ENCODE measurements around the gene LOXHD1.

Gene LOXHD1

DNA sequence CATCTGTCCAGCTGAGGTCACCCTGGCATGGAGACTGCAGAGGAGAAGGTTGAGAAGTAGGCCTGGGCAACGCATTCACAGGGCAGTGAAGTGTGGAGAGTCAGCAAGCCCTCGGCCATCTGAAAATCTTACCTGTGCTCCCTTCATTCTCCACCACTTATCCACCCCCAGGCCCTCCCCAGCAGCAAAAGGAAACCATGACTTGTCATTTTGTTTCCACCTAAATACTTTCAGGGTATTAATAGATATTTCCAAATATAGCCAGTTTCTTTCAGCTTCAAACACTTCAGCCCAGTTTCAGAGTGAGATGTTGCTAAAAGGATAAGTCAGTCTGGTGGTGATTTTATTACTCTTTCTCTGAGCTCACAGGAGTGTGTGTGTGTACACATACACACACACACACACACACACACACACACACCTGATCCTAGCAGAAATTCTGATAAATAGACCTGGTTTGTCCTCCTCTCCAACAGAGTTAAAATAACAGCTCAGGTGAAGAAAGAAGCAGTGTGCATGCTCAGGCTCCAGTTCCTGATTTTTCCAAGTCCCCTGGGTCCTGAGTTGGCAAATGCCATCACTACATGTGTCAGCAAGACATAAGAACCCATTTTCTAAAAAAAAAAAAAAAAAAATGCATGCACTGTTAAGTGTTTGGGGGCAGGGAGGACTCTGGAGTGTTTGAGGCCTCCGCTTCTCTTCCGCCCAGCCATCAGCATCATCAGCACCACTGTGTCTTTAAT is 82.8 kb downstream of the LOXHD1 start:
- DNase-seq: no peak

DNA sequence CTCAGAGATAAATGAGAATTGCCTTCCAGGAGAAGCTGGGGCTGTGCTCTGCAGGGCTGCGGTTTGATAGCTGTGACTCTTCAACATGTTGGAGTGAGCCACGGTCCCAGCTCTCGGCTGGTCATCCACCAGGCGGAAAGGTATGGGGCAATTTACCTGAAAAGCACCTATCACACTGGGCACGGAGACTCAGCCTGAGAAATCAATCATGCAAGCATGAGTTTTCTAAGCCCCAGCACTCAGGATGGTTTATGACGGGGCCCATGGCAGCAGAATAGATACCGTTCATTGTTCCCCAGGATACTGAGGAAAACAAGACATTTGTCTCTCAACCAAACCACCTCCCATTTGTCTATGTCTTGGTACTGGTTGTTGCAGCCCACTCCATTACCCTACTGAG is 83.9 kb downstream of the LOXHD1 start:
- no peak for DNase-seq

DNA sequence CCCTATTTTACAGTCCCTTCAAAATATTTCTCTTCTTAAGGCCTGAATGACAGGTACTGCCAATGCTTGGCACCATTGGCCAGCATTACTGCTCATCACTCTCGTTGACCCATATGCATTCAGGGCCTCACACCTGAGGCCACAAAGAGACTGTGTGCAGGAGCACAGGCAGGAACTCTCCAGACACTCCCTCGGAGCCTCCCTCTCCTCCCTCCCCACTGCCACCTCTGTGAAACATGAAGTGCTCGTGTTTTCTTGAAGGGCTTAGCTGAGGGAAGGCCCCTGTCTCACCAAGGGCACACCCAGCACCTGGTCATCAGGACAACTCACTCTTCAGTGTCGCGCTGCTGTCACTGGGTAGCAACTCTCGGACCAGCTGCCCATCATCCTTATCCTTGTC is 85.3 kb downstream of the LOXHD1 start:
- DNase-seq: no peak

DNA sequence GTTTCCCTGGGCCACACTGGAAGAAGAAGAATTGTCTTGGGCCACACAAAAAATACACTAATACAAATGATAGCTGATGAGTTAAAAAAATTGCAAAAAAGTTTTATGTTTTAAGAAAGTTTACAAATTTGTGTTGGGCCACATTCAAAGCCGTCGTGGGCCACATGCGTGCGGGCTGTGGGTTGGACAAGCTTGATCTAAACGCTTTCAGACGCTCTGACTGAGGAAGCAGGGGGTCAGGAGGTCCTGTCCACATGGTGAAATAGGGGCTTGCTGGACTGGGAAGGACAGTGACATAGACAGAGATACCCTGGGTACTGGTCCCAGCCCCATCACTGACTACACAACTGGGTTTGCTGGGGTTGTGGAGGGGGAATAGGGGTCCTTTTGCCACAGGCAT is 86.4 kb downstream of the LOXHD1 start:
- no peak for DNase-seq

DNA sequence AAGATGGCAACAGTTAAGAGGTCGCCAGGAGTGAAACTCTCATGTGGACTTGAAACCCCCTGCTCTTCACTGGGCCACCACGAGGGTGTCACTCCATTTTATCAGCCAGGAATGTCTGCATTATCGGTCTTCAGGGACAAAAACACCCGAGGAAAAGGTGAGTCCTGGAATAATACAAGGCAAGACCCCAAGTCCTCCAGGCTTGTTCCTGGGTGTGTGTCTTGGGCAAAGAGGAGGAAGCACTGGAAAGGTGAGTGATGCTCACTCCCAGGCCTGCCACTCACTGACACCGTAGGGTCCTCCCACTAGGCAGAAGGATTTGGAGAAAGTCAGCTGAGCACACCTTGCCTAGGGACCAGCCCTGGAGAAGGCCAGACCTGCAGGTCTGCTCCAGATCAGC is 86.9 kb downstream of the LOXHD1 start:
- DNase-seq: no peak

DNA sequence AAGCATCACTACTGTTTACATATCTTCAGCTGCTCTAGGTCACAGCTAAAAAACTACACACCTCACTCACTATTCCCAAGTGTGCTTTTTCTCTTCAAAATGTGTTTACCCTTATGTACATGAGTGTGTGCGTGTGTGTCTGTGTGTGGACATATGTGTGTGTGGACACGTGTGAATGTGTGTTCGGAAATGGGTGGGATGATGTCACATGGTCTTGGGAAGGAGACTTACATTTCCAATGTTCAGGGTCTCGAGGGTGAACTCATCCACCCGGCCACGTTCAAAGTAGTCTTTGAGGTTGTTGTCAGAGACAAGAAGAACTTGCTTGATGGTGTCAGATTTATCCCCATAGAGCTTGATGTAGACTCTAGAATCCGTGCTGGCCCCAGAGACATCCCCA is 87.8 kb downstream of the LOXHD1 start:
- DNase-seq: no peak

DNA sequence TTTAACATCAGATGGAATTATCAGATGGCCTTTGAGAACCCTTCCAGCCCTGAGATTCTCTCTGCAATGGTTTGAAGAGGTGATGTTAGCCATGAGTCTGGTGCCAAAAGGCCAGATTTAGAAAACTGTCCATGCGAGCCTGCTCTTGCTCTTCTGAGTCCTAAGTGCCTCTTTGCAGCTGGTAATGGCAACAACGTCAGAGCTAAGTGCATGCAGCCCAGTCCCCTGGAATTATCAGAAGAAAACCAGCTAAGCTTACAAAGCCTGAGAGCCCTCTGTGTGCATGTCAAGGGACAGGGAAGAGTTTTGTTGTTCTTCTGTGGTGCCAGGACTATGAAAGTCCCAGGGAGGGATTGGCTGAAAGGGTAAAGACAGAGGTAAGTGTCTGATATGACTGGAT is 89.8 kb downstream of the LOXHD1 start:
- DNase-seq: no peak

DNA sequence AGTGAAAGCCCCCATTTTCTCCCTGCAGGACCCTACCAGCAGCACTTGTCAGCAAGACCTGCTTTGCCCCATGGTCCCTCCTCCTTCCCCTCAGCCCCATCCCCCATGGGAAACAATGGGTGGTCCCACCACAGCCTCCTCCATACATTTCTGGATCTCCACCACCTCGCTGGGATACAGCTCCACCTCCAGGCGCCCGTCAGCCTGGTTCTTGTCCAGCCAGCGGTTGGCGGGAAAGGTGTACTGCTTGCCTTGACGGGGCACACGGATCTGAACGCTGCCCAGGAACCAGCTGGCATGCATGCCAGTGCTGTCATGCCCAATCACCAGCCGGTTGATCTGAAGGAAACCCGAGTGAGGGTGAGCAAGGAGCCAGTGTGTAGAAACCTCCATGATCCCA is 90.9 kb downstream of the LOXHD1 start:
- DNase-seq: no peak

DNA sequence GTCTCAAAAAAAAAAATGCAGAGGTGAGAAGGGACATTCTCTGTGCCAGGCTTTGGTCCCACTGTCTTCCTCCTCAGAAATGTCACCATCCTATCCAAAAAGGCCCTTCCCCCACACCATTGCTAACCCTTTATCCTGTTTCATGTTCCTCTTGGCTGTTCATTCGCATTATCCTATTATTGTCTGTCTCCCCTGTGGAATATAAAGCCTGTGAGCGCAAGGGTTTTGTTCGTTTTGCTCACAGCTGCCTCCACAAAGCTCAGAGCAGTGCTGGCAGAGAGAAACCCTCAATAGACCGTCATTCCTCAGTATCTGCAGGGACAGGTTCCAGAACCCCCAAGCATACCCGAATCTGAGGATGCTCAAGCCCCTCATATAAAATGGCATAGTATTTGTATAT is 91.8 kb downstream of the LOXHD1 start:
- DNase-seq: no peak

DNA sequence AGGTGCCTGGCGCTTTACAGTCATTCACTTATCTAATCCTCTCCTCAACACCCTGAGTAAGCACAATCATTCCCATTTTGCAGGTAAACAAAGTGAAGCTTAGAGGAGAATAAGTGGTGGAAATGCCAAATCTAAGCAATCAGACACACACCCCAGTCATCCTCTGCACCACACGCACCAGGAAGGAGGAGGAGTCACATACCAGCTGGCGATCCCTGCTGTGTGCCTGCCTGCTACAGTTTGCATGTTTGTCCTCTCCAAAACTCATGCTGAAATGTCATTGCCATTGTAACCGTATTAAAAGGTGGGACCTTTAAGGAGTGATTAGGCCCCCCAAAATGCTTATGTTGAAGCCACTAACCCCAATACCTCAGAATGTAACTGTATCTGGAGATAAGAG is 93.7 kb downstream of the LOXHD1 start:
- DNase-seq: no peak

DNA sequence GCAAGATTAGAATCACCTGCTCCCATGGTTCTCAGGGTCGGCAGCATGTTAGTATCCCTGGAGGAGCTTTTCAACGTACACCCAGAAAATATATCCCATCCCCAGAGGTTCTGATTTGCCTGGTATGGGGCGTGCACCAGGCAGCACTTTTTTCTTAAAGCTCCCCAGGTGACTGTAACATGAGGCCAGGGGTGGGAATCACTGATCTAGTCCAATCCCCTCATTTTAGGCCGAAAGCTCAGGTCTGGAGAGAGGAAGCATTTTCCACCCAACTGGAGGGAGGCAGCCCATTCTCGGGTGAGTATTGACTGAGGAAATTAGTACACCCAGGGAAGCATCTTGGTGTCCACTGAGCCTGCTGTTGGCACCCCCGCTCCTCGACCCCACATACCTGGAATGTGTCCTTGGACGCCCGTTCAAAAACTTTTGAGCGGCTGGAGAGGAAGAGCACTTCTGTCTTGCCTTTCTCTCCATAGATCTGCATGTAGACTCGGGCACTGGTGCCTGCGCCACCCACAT is 94.3 kb downstream of the LOXHD1 start:
- DNase-seq: no peak

DNA sequence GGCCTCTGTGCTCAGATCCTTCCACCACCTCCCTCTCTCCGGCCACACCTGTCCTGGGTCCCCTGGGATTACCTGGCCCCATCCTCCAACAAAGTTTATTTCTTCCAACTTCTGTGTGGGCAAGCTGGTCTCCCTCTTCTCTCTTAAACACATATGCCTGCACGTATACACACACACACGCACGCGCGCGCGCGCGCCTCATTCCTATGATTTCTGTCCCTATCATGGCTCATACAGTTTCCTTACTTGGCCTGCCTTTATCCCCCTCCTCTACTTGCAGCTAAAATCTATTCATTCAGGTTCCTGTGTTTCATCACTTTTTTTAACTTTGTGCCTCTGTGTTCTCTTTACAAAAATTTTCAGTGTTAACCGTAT is 96.4 kb downstream of the LOXHD1 start:
- no peak for DNase-seq

DNA sequence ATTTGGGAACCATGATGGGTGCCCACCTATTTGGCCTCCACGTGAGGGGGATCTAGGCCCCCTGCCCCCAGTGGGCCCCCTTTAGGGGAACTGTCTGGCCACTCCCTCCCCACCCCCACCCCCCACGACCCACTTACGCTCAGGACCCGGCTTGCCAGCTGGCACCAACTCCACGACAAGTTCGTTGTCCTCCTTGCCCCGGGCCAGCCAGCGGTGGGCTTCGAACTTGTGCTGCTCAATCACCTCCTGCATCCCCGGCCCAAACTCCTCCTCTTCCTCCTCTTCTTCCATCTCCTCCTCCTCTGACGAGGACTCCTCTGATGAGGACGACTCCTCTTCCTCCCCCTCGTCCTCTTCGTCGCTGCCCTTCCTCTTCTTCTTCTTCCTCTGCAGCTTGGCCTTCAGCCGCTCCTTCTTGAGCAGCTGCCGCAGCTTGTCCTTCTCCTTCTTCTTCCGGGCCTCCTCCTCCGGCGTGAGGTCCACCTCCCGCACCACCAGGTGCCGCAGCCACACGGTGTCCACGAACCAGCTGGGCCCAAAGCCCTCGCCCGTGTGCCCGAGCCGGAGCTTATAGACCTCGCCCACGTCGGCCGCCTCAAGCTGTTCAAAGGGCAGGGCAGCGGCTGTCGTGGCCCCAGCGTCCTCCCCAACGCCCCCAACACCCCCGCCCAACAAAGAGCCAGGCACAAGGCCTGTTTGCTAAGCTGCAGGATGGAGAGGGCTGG is 96.9 kb downstream of the LOXHD1 start:
- DNase-seq: no peak

DNA sequence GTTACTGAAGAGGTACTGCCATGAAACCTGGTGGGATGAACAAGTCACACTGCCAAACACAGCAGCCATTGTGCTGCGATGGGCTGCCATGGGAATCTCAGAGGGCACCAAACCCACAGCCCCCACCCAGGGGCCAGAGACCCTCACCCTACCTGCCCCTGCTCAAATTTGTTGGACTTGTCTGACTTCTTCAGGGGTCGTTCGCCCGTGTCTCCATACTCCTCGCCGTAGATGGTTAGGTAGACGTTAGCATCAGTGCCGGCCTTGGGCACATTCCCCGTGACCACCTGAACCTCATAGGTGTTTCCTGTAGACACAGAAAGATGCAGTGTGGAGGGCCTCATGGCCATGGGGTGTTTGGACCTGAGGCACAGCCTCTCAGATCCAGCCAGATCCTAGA is 97.7 kb downstream of the LOXHD1 start:
- DNase-seq: no peak

DNA sequence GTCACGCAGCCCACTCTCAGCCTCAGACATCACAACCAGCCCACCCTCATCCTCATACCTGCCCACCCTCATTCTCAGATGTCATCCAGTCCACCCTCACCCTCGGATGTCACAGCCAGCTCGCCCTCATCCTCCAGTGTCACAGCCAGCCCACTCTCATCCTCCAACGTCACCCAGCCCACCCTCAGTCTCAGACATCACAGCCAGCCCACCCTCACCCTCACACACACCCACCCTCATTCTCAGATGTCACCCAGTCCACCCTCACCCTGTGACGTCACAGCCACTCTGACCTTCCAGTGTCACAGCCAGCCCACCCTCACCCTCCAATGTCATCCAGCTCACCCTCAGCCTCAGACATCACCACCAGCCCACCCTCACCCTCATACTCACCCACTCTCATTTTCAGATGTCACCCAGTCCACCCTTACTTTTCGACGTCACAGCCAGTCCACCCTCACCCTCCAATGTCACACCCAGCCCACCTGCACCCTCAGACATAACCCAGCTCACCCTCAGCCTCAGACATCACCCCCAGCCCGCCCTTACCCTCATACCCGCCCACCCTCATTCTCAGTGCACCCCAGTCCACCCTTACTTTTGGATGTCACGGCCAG is 100.3 kb downstream of the LOXHD1 start:
- DNase-seq: no peak

DNA sequence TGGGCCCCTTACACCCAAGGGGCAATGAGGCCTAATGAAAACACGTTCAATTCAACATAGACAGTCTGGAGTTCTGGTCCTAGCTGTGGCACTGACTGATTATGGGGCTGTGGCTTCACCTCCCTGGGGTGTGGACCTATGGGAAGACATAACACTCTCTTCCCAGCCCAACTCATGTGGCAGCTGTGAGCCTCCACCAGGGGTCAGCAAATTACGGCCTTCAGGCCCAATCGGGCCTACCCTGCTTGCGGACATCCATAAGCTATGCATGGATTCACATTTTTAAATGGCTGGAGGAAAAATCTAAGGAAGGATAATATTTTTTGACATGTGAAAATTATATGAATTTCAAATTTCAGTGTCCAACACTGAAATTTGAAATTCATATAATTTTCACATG is 101.3 kb downstream of the LOXHD1 start:
- no peak for DNase-seq

DNA sequence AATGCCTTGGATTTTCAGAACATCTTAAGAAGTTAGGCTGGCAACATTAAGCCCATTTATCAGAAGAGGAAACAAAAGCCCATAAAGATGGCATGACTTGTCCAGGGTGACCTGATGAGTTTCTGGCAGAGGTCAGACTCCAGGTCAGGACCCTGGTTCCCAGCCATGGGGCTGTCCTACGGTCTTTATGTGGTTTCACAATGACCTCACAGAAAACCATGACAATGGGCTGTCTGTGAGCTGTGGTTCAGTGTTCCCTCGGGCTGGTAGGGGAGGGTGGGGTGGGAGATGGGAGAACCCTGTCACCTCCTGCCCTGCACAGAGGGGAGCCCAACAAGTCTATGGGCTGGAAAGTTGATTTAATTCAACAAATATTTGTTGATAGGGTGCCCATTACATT is 101.8 kb downstream of the LOXHD1 start:
- DNase-seq: no peak

DNA sequence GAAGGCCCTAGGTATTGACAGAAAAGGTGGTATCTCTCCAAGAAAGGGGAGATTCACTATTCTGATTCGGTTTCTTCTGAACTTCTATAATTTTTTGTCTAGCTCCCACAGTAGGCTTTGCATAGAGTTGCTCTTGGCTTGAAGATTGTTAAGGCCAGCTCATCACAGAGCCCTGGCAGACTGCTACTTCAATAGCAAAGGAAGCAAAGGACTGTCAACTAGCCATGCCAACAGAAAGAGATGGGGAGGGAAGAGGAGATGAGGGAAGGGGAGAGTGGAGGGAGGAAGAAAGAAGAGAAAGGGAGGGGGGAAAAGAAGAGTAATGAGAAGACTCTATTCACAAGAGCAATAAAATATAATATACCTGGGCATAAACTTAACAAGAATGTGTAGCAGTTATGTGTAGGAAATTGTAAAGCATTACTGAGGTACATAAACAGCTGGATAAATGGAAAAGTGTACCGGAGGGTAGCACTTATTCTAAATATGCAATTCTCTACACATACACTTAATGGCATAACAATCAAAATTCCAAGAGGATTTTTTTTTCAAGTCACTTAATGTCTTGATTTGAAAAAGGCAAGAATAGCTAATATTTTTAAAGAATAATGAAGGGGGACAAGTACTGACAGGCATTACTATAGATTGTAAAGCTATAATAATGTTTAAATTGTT is 102.5 kb downstream of the LOXHD1 start:
- no peak for DNase-seq

DNA sequence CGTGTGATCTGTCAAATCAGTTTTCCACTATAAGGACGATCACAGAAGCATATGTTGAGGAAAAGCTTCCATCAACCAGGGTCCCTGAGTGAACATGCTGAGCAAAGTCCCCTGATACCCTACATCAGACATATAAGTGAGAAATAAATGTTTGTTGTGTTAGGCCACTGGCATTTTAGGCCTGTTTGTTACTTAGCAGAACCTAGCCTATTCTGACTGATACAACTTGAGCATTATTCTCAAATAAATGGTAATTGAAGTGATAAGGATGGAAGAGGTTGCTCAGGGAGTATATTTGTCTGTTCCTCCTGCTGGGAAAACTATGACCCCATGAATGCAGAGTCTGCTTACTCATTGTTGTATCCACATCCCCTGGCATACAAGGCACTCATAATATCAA is 106.4 kb downstream of the LOXHD1 start:
- no peak for DNase-seq

DNA sequence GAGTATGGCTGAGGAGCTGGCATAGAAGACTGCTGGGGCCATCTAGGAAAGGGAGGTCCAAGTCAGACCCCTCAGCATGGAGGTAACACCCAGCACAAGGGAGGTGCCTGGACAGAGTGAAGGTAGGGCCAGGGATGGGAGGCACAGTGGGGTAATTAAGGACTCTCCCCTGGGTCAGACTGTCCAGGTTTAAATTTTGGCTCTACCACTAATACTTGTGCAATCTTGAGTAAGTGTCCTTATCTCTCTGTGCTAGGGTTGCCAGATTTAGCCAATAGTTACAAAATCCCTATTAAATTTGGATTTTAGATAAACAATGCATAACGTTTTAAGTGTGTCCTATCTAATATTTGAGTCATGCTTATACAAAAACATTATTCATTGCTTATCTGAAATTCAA is 109.5 kb downstream of the LOXHD1 start:
- DNase-seq: no peak

DNA sequence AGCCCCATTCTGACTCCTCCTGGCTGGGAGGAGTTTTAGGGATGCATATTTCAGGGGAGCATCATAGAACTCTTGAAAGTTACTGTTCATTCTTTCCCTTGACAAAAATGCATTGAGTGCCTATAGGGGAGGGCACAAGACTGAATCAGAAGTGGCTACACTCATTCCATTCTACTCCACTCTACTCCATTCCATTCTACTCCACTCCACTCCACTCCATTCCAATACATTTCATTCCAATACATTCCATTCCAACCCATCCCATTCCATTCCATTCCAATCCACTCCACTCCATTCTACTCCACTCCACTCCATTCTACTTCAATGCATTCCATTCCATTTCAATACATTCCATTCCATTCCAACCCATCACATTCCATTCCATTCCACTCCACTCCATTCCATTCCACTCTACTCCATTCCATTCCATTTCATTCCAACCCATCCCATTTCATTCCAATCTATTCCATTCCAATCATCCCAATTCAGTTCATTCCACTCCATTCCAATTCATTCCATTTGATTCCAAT is 110.8 kb downstream of the LOXHD1 start:
- DNase-seq: no peak

DNA sequence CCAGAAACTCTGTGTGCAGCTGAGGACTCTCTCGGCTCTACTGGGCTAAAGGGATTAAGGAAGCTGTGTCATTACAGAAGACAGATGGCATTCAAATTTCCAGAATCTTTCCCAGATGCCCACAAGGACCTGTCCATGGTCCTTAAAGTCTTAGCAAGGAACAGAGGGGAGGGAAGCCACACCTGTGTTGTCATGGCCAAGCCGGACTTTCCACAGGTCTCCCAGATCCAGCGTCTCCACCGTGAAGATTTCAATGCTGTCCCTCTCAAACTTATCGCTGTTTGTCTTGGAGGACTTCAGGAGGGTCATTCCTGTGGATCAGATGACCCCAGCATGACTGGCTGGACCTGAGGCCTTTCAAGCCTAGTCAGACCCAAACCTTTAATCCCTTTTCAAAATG is 114.5 kb downstream of the LOXHD1 start:
- no peak for DNase-seq

DNA sequence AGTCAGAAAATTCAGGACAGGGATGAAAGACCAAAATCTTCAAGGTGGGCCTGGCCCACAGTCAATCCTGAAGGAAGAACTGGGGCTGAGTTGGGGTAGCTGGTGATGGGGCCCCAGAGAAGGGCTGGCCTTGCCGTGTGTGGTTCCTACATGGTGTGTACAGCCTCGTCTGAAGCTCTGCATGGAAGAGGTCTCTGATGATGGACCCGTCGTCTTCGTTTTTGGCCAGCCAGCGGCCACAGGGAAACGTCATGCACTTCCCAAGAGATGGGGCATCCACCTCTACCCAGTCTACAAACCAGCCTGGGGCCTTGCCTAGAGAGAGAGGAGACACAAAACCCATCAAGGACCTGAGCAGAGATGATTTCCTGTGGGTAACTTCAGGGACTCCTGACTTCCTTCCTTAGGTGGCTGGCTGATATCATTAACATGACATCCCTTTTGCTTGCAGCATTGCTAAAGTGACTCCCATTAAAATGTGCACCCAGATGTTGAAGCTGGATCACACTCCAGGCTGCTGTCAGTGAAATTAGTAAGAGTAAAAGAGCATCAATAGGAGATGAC is 115.3 kb downstream of the LOXHD1 start:
- DNase-seq: no peak

Data from central memory CD4-positive, alpha-beta T cell (primary cell).